ENCODE results near the gene PDZRN3. TPM values are rescaled to one million over a fixed set of nuclear protein-coding genes. Genes with fewer than 3 reads are reported as not detected.

The PDZRN3 gene
- total RNA-seq, 1 experiment from 2014 or later, result 5.9 TPM

- H3T11ph ChIP-seq (ENCODE audit: low read length), result no peak overlapping the region
- H4K8ac ChIP-seq (replicated peaks; ENCODE audit: insufficient read length, low read depth, low read length), result no peak overlapping the region
- no peak overlapping the region for H2BK5ac ChIP-seq (ENCODE audit: insufficient read length, low read length)
- no peak for DNase-seq
- no CpG with 5 or more reads among the region's 8 CpGs for WGBS (ENCODE audit: extremely low coverage, insufficient read length, low lambda C conversion rate)
- H2AK5ac ChIP-seq (ENCODE audit: insufficient read length, low read length), result no peak overlapping the region
- H3K14ac ChIP-seq (ENCODE audit: insufficient read depth, low read length), result no peak overlapping the region
- H2BK20ac ChIP-seq (ENCODE audit: low read depth, low read length, poor library complexity, severe bottlenecking), result no peak overlapping the region
- H3K4me1 ChIP-seq (ENCODE audit: insufficient read depth, low read length), result no peaks in the 10 kb centered on the region
- no peaks in the 10 kb centered on the region for H3K27me3 ChIP-seq (ENCODE audit: insufficient read depth, low read length)
- no peak overlapping the region for H4K91ac ChIP-seq (ENCODE audit: insufficient read length, low read depth, low read length)
- H2AFZ ChIP-seq (ENCODE audit: low read length), result no peak overlapping the region
- no peaks in the 10 kb centered on the region for H3K79me2 ChIP-seq (ENCODE audit: insufficient read depth, low read length)
- no peak overlapping the region for H3K9ac ChIP-seq (ENCODE audit: extremely low read depth, insufficient read length, low read length)
- H3K4me2 ChIP-seq (ENCODE audit: insufficient read depth, insufficient read length, low read length), result no peak overlapping the region
- Mint-ChIP-seq H3K9me3 (no peaks in the 10 kb centered on the region), H3K27me3 (ENCODE audit: low read depth) (no peaks in the 10 kb centered on the region), H3K4me3 (no peak overlapping the region), H3K36me3 (ENCODE audit: insufficient read depth in 1 of 3, low read depth in 3 of 3) (peaks cover 0 to 8% (median 5%) of the 10 kb centered on the region in 3 experiments; a peak in 5 of 7 replicates), H3K27ac (peak overlapping the region in 1 of 3 experiments; percentile 65; a peak in 2 of 7 replicates), H3K4me1 (peaks cover 6 to 12% of the 10 kb centered on the region in 2 experiments)
- no peaks in the 10 kb centered on the region for H3K9me3 ChIP-seq (ENCODE audit: control insufficient read depth, low read depth, low read length)
- no peak overlapping the region for H2BK120ac ChIP-seq (ENCODE audit: low read depth, low read length, poor library complexity, severe bottlenecking)
- no peaks in the 10 kb centered on the region for H4K20me1 ChIP-seq (ENCODE audit: control insufficient read depth, insufficient read depth, insufficient read length)
- H3K18ac ChIP-seq (ENCODE audit: insufficient read length, low read depth, low read length), result no peak overlapping the region
- no peak overlapping the region for H2BK15ac ChIP-seq (ENCODE audit: low read depth, low read length)
- H3K27ac ChIP-seq (ENCODE audit: insufficient read length, low read depth, low read length), result no peak overlapping the region
- no peak for TF ChIP-seq CTCF (conservative IDR thresholded peaks at IDR 0.05)
- H3K4ac ChIP-seq (ENCODE audit: low read depth, low read length), result no peak overlapping the region
- no peaks in the 10 kb centered on the region for H3K79me1 ChIP-seq (ENCODE audit: insufficient read depth, low read depth, low read length, poor library complexity, severe bottlenecking)
- no peaks in the 10 kb centered on the region for H3K23me2 ChIP-seq (ENCODE audit: insufficient read length, low read depth, low read length, poor library complexity, severe bottlenecking)
- H3K23ac ChIP-seq (ENCODE audit: insufficient read length, low read depth, low read length), result no peak overlapping the region
- no peak overlapping the region for H2BK12ac ChIP-seq (ENCODE audit: insufficient read length, low read depth, low read length)
- no peak overlapping the region for H3K56ac ChIP-seq (ENCODE audit: insufficient read length, low read depth, low read length)
- H4K5ac ChIP-seq (ENCODE audit: insufficient read length, low read depth, low read length), result no peak overlapping the region
These were observed 226.7 kb downstream of the PDZRN3 start for GRCh38 chr3:73398084-73398483.

Measured in H9 (cell line).